Stomach (tissue), 9 donors: ENCODE data around the gene PRKCB. TPM values are rescaled to one million over a fixed set of nuclear protein-coding genes. Genes with fewer than 3 reads are reported as not detected.

Experiments
- DNase-seq, 2 donors: peaks; one replicate each; pipeline versions ENCODE4 v3.0.0 to v3.0.0-alpha.2; 2013 to 2019
- H3K27ac ChIP-seq, 5 donors: fragments of 200-600 bp in 4 of 5; sonication (generic) in 4 of 5; one replicate each; pipeline ENCODE4 v1.5.1; 2013 to 2019; ENCODE audit warnings: mild to moderate bottlenecking in 1 of 5, moderate library complexity in 1 of 5
- H3K27me3 ChIP-seq, 3 donors: fragments of 200-600 bp; sonication (generic); one replicate each; pipeline ENCODE4 v1.5.1; 2017 to 2019; ENCODE audit warnings: mixed run types in 1 of 3
- H3K36me3 ChIP-seq, 4 donors: fragments of 200-600 bp; sonication (generic); 1 replicate in 3 of 4; 2 replicates in 1 of 4; pipeline ENCODE4 v1.5.1; 2016 to 2019
- H3K4me1 ChIP-seq, 4 donors: fragments of 200-600 bp; sonication (generic); one replicate each; pipeline ENCODE4 v1.5.1; 2016 to 2019
- H3K4me3 ChIP-seq, 4 donors: fragments of 200-600 bp; sonication (generic) in 3 of 4; one replicate each; pipeline ENCODE4 v1.5.1; 2016 to 2019; ENCODE audit warnings: mild to moderate bottlenecking in 1 of 4
- H3K9me3 ChIP-seq, 4 donors: fragments of 200-600 bp; sonication (generic); one replicate each; pipeline ENCODE4 v1.5.1; 2016 to 2019
- CTCF ChIP-seq, 7 experiments: fragments of 450-650 bp in 4 of 7; fragments of 200-600 bp in 3 of 7; sonication (generic) in 3 of 7; IDR thresholded peaks; one replicate each; pipeline ENCODE4 v1.5.1; 2016 to 2019; ENCODE audit warnings: antibody characterized with exemption in 7 of 7, control low read depth in 2 of 7, mild to moderate bottlenecking in 1 of 7
- EP300 ChIP-seq: sonication (generic); formaldehyde crosslinking; IDR thresholded peaks from one replicate; pipeline ENCODE4 v1.6.1; 2017; ENCODE audit warnings: antibody characterized with exemption
- POLR2A ChIP-seq, 4 donors: fragments of 450-650 bp; IDR thresholded peaks; one replicate each; pipeline ENCODE4 v1.6.1; 2016; ENCODE audit warnings: antibody characterized with exemption in 4 of 4, control low read depth in 2 of 4, mild to moderate bottlenecking in 1 of 4, moderate library complexity in 1 of 4
- POLR2AphosphoS5 ChIP-seq, 3 donors: sonication (generic); formaldehyde crosslinking; IDR thresholded peaks; one replicate each; pipeline ENCODE4 v1.6.1; 2016; ENCODE audit warnings: antibody characterized with exemption in 3 of 3
- whole genome bisulfite sequencing, 5 donors: extraction: QIAGEN DNeasy Blood & Tissue Kit in 3 of 5; methylation state at CpG; one replicate each; pipeline versions ENCODE4 v1.1.5 to v1.1.7; 2013 to 2018; 5-methylcytosine and 5-hydroxymethylcytosine counted together
- intact Hi-C: fragments of 100-400 bp; cut with DNase I; formaldehyde crosslinking; loops from one replicate; pipeline ENCODE4 v1.15.1; 2023; ENCODE audit warnings: low total_unique reads
- polyA plus RNA-seq, 3 donors: library from polyadenylated mRNA; stranded (reverse); fragments of 200-250 nt; gene quantifications; one replicate each; pipeline ENCODE4 v1.2.3, GENCODE V29; 2013
- total RNA-seq, 5 donors: library from RNA; depleted of rRNA; stranded (reverse); fragments of >200 nt; gene quantifications; one replicate each; pipeline versions ENCODE4 v1.1.0 to v1.2.3, GENCODE V29; 2014 to 2016
- donor health status: healthy with polysubstance abuse.
- donor health status: Bipolar disorder and iron deficiency.
- donor health status: healthy.

Gene PRKCB
- total and polyA plus RNA-seq, 8 donors: 1.1 to 49.6 (median 14.7) TPM

DNA sequence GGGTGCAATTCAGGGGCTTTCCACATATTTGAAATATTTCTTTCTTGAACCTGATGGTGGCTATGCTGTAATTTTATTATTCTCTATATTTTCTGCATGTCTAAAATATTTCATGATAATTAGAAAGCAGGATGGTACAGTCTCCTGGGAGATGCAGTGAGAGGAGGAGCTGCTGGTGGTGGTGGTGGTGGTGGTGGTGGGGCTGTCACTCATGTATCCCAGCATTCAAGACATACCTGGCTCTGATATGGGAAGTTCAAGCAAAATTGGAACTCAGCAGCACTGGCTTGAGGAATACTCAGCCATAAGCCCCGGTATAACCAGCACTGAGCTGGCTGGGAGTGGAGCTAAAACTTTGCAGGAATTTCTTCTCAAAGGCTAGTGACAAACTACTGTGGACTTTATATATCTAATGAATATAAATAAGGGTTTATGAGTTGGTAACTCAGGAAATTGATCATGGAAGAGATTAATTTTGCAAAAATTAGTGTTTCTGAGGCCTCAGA lies 200.3 kb downstream of the PRKCB start:
- 36 to 71% (median 56%) methylated on average over 1 of the region's 1 CpG for WGBS, 5 donors
- H3K9me3 ChIP-seq: no peaks in the 10 kb centered on the region
- peaks cover 0 to 16% (median 3%) of the 10 kb centered on the region in 4 donors for H3K4me1 ChIP-seq
- no peak for DNase-seq
- intact Hi-C loops: loop anchor here (10.0 kb wide), 1 partner anchor 231 kb away; no protein-coding TSS in a partner anchor
- H3K27ac ChIP-seq: no peak overlapping the region
- H3K4me3 ChIP-seq: no peak overlapping the region
- TF ChIP-seq CTCF (IDR thresholded peaks at IDR 0.05): no peak
- no peak for TF ChIP-seq POLR2AphosphoS5 (IDR thresholded peaks at IDR 0.05)
- no peak for TF ChIP-seq EP300
- TF ChIP-seq POLR2A (IDR thresholded peaks at IDR 0.05): no peak
- H3K27me3 ChIP-seq: peaks cover 0 to 25% (median 0%) of the 10 kb centered on the region in 3 donors
- H3K36me3 ChIP-seq: peaks cover 0 to 9% (median 3%) of the 10 kb centered on the region in 4 donors

GRCh38 chr16:24036614-24037013 lies 200.8 kb downstream of the PRKCB start:
- Histone ChIP-seq H3K36me3 (peaks cover 0 to 9% (median 3%) of the 10 kb centered on the region in 4 donors), H3K4me3 (no peak overlapping the region), H3K27me3 (peaks cover 0 to 25% (median 0%) of the 10 kb centered on the region in 3 donors), H3K27ac (no peak overlapping the region), H3K9me3 (no peaks in the 10 kb centered on the region), H3K4me1 (peaks cover 0 to 16% (median 3%) of the 10 kb centered on the region in 4 donors)
- 10 to 16% (median 13%) methylated on average over 8 of the region's 8 CpGs for WGBS, 5 donors
- intact Hi-C loops: loop anchor here (10.0 kb wide), 1 partner anchor 232 kb away; no protein-coding TSS in a partner anchor
- DNase-seq: peak; percentile 28 to 75
- no peak for TF ChIP-seq POLR2AphosphoS5 (IDR thresholded peaks at IDR 0.05)
- peak in 5 of 7 experiments; percentile 47 to 71 (median 66) for TF ChIP-seq CTCF (IDR thresholded peaks at IDR 0.05)

DNA sequence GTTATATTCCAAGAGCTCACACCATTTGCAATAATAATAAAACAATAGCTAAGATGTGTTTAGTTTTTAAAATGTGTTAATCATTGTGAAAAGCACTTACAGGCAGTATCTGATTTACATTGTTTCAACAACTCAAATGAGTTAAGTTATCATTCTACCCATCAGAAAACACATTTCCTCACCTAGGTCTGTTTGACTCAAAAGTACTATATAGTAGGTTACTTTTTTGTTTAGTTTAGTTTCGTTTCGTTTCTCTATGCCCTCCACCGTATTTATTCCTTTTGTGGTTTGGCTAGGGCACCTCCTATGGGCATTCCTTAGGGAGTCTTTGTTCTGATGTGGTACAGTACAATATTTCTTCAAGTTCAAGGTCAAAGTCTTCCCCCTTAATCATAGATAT lies 201.6 kb downstream of the PRKCB start:
- intact Hi-C loops: loop anchor here (10.0 kb wide), 1 partner anchor 233 kb away; no protein-coding TSS in a partner anchor
- TF ChIP-seq POLR2A (IDR thresholded peaks at IDR 0.05) (no peak), POLR2AphosphoS5 (IDR thresholded peaks at IDR 0.05) (no peak), EP300 (no peak), CTCF (IDR thresholded peaks at IDR 0.05) (no peak)
- Histone ChIP-seq H3K27me3 (peaks cover 0 to 25% (median 0%) of the 10 kb centered on the region in 3 donors), H3K36me3 (peaks cover 0 to 9% (median 3%) of the 10 kb centered on the region in 4 donors), H3K4me3 (no peak overlapping the region), H3K9me3 (no peaks in the 10 kb centered on the region), H3K4me1 (peaks cover 0 to 16% (median 3%) of the 10 kb centered on the region in 4 donors), H3K27ac (no peak overlapping the region)
- WGBS, 5 donors: 40 to 63% (median 43%) methylated on average over 3 of the region's 3 CpGs
- DNase-seq: no peak

DNA sequence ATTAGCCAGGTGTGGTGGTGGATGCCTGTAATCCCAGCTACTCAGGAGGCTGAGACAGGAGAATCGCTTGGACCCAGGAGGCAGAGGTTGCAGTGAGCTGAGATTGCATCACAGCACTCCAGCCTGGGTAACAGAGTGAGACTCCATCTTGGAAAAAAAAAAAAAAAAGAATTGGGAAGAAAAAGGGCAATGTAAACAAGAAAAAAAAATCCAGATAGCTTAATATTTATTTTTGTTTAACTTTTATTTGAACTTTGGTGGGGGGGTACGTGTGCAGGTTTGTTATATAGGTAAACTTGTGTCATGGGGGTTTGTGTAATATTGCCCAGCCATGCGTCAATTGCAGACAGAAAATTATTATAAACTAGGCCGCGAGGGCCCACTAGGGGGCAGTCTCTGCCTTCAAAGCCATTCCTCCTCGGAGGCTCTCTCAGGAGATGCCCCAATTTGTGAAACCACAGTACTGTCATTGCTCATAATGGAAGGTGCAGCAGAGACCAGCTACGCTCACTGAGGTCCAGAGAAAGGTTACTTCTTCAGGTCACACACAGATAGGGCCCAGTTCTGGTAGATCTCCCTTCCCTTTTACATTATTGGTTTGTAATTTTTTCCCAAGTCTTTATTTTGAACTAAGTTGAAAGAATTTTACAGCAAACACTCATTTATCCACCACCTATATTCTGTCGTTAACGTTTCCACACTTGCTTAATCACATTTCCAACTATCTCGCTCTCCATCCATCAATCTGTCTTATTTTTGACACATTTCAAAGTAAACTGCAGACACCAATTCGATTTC lies 206.2 kb downstream of the PRKCB start:
- Histone ChIP-seq H3K27me3 (peaks cover 0 to under 1% (median 0%) of the 10 kb centered on the region in 3 donors), H3K27ac (no peak overlapping the region), H3K36me3 (peaks cover 0 to 6% (median 0%) of the 10 kb centered on the region in 4 donors), H3K4me1 (no peaks in the 10 kb centered on the region), H3K9me3 (no peaks in the 10 kb centered on the region), H3K4me3 (no peak overlapping the region)
- TF ChIP-seq POLR2AphosphoS5 (IDR thresholded peaks at IDR 0.05): no peak
- TF ChIP-seq POLR2A (IDR thresholded peaks at IDR 0.05): no peak
- no peak for TF ChIP-seq EP300
- peak in 5 of 7 experiments; percentile 13 to 69 (median 52) for TF ChIP-seq CTCF (IDR thresholded peaks at IDR 0.05)
- DNase-seq: peak; percentile 62 to 74
- intact Hi-C loops: loop anchor here (10.0 kb wide), 1 partner anchor 463 kb away; no protein-coding TSS in a partner anchor
- 28 to 36% (median 33%) methylated on average over 11 of the region's 11 CpGs for WGBS, 5 donors
